Right ventricle myocardium superior (tissue), 1 donor: ENCODE data around the gene NPAS3. TPM values are rescaled to one million over a fixed set of nuclear protein-coding genes. Genes with fewer than 3 reads are reported as not detected.

Experiments used
- ATAC-seq: fragments of 200-7000 bp; cut with Tn5 transposase; one replicate; pipeline ENCODE4 v1.9.1; 2020; ENCODE audit warnings: mild to moderate bottlenecking; ENCODE audit not compliant: poor library complexity
- DNase-seq: peaks from one replicate; pipeline ENCODE4 v3.0.0-alpha.2; 2020
- intact Hi-C: fragments of 100-400 bp; cut with DNase I; formaldehyde crosslinking; loops from one replicate; pipeline ENCODE4 v1.11.2; 2022
- total RNA-seq: library from RNA; stranded (reverse); fragmentation: NEBNext Ultra II Directional; extraction: Animal tissue kit (Norgen Biotek cat#: 25700); gene quantifications from one replicate; pipeline ENCODE4 v1.2.1, GENCODE V29; 2021
- donor health status: DM: no; HTN: yes; CAD: no; lungs with severe emphysema.

NPAS3 gene
- total RNA-seq, 1 donor from 2014 or later = 1.7 TPM

- ATAC-seq = no peak
- DNase-seq = no peak
- intact Hi-C loops = no loop called here
Measured at GRCh38 chr14:33737446-33737845, 798.8 kb downstream of the NPAS3 start.

GRCh38 chr14:33738029-33738428, 799.4 kb downstream of the NPAS3 start:
- DNase-seq (no peak), ATAC-seq (no peak)
- intact Hi-C loops = no loop called here

GRCh38 chr14:33738491-33738890, 799.8 kb downstream of the NPAS3 start:
- DNase-seq (no peak), ATAC-seq (no peak)
- intact Hi-C loops = no loop called here

GRCh38 chr14:33740531-33740930, 801.9 kb downstream of the NPAS3 start:
- intact Hi-C loops = no loop called here
- no peak for DNase-seq
- ATAC-seq = no peak

GRCh38 chr14:33742166-33742565, 803.5 kb downstream of the NPAS3 start:
- no peak for ATAC-seq
- intact Hi-C loops = no loop called here
- DNase-seq = no peak

GRCh38 chr14:33745163-33745562, 806.5 kb downstream of the NPAS3 start:
- intact Hi-C loops = no loop called here
- no peak for DNase-seq
- ATAC-seq = no peak

GRCh38 chr14:33747749-33748148, 809.1 kb downstream of the NPAS3 start:
- ATAC-seq = no peak

GRCh38 chr14:33754261-33754660, 815.6 kb downstream of the NPAS3 start:
- no peak for ATAC-seq
- intact Hi-C loops = no loop called here

More at GRCh38 chr14:33747749-33748148, 809.1 kb downstream of the NPAS3 start:
- DNase-seq = no peak
- intact Hi-C loops = no loop called here

GRCh38 chr14:33755358-33755757, 816.7 kb downstream of the NPAS3 start:
- ATAC-seq (no peak), DNase-seq (no peak)
- intact Hi-C loops = no loop called here

More at GRCh38 chr14:33754261-33754660, 815.6 kb downstream of the NPAS3 start:
- no peak for DNase-seq

- ATAC-seq = no peak
- intact Hi-C loops = no loop called here
- DNase-seq = no peak
Measured at GRCh38 chr14:33756833-33757232, 818.2 kb downstream of the NPAS3 start.

- DNase-seq = no peak
- intact Hi-C loops = no loop called here
- no peak for ATAC-seq
Measured at GRCh38 chr14:33758547-33758946, 819.9 kb downstream of the NPAS3 start.

GRCh38 chr14:33762161-33762851, 823.6 kb downstream of the NPAS3 start:
- no peak for DNase-seq
- ATAC-seq = peak; percentile 46
- intact Hi-C loops = no loop called here

GRCh38 chr14:33764876-33765650, 826.4 kb downstream of the NPAS3 start:
- intact Hi-C loops = no loop called here
- peak; percentile 51 for DNase-seq
- ATAC-seq = peak; percentile 58

GRCh38 chr14:33767586-33768457, 829.1 kb downstream of the NPAS3 start:
- intact Hi-C loops = no loop called here
- ATAC-seq (peak; percentile 56), DNase-seq (no peak)

GRCh38 chr14:33768458-33768830, 829.8 kb downstream of the NPAS3 start:
- intact Hi-C loops = no loop called here
- DNase-seq (no peak), ATAC-seq (no peak)

GRCh38 chr14:33773205-33774030, 834.7 kb downstream of the NPAS3 start:
- ATAC-seq (no peak), DNase-seq (no peak)
- intact Hi-C loops = no loop called here

GRCh38 chr14:33774161-33774560, 835.5 kb downstream of the NPAS3 start:
- no peak for ATAC-seq
- intact Hi-C loops = no loop called here

GRCh38 chr14:33774723-33775470, 836.2 kb downstream of the NPAS3 start:
- intact Hi-C loops = no loop called here
- no peak for ATAC-seq

More at GRCh38 chr14:33774161-33774560, 835.5 kb downstream of the NPAS3 start:
- no peak for DNase-seq

More at GRCh38 chr14:33774723-33775470, 836.2 kb downstream of the NPAS3 start:
- DNase-seq = no peak
